ENCODE results near the gene RNF40. TPM values are rescaled to one million over a fixed set of nuclear protein-coding genes. Genes with fewer than 3 reads are reported as not detected.
A peak's percentile ranks its signal among the peaks of the same experiment; 100 is the strongest.

Gene RNF40
- total RNA-seq, 1 donor from 2014 or later: 115 TPM

DNA sequence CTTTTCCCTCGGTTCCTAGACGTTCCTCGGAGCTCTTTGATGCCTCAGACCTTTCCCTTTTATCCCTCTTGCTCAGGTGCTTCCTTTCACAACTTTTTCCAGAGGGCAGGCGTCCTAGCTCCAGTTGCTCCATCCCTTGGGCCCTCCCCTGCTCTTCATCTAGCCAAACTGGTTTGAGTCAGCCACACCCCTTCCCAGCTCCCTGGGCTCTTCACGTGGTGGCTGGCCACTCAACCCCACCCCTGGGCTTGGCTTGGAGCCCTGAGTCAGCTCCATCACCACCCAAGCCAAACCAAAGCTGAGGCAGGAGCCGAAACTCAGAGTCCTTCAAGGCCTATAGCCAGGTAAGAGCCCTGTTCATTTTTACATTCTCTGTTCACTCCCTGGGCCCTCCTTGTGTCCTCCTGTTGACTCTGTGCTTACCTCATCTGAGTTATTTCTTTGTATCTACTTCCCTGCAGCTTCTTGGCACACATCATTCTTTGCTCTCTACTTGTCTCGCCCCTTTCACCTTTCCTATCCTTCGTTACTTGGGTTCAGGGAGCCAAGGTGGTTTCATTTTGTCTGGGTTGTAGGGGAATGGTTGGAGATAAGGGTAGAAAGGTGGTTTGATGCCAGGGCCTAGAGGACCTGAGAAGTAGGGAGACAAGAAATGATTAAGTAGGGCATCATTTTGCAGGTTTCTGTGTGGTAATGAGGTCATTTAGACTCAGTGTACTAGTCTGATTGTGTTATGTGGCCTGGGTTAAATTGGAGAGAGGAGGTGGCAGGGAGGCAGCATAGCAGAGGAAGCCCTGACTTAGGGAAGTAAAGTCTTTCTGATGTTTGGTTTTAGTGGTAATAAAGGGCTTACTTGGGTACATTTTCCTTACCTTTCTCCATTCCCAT, 21.5 kb upstream of the RNF40 start:
- no peak for DNase-seq (ENCODE audit: extremely low read depth, low read depth, low spot score)

DNA sequence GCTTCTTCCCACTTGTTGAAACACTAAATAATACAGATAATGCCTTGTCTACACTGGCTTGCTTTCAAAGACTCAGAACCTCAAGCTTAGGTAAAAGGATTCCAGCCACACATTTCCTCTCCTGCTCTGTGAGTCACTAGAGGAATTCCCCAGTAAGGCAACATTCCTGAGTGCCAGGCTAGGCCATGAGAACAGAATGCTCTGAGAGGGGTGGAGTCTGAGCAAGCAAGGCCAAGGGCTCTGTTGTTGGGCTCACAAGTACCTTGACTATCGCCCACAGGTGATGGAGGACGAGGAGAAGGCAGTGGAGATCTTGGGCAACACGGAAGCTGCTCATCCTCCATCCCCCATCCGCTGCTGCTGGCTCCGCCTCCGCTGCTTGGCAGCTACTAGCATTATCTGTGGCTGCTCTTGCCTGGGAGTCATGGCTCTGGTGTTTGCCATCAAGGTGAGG, 20.6 kb upstream of the RNF40 start:
- peak; percentile 78 for DNase-seq (ENCODE audit: extremely low read depth, low read depth, low spot score)

DNA sequence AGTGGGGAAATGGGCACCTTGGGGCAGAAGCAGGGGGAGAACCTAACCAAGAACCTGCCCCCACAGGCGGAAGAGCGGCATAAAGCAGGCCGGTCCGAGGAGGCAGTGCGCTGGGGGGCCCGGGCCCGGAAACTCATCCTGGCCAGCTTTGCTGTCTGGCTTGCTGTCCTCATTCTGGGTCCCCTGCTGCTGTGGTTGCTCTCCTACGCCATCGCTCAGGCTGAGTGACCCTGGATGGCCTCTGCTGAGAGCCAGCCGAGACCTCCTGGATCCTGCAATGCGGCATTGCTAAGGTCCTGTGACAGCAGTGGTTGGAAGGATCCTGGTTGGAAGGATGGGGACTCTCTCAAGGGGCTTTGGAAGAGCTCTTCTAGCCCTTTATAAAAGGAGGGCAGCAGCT, 18.4 kb upstream of the RNF40 start:
- no peak for DNase-seq (ENCODE audit: extremely low read depth, low read depth, low spot score)

DNA sequence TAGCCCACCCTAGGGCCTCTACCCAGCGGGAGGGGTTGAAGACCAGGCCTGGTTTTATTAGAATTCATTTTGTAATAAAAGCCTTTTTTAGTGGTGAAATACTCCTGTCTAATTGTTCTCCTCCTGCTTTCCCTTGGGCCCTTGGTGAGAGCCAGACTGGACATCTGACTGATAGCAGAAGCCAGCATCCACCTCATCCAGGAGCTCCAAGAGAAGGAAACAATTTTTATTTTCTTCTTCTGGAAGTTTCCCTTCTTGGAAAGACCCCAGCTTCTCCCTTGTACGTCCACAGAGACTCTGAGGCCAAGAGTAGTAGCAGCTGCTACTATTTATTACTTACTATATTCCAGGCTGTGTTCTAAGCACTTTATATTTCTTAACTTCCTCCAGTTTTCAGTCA, 17.9 kb upstream of the RNF40 start:
- no peak for DNase-seq (ENCODE audit: extremely low read depth, low read depth, low spot score)

DNA sequence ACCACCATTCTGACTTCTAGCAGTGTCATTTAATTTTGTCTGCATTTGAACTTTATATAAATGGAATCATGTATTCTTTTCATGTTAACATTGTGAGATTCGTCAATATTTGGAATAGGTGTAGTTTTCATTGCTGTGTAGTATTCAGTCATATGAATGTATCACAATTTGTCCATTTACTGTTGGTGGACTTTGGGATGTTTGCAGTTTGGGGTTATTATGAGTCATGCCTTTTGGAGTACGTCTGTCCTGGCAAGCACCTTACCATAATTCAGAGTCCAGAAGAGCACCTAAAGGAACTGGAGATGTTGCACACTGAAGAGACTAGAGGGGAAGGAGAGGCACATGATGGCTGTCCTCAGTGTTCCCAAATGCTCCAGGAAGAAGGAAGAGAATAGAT, 17.0 kb upstream of the RNF40 start:
- DNase-seq (ENCODE audit: extremely low read depth, low read depth, low spot score): no peak

DNA sequence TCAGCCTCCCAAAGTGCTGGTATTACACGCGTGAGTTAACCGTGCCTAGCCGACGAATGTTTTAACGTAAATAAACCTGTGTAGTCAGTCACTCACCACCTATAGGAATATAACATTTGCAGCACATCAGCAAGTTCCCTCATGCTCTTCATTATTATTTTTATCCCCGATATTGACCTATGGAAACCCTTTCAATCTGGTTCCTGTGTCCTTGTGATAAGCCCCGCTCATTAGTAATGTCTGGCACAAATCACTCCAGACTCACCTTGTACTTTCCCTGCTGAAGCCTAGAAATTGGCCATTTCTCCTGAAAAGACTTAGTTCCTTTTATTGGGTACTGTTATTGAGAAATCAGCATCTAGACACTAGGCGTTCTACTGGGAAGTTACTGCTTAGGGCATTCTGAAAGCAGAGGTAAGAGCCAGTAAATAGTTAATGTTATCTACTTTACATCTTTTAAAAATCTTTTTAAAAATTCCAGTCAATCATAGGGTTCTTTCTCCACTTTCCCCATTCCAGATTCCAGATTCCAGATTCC, 15.4 kb upstream of the RNF40 start:
- no peak for DNase-seq (ENCODE audit: extremely low read depth, low read depth, low spot score)

DNA sequence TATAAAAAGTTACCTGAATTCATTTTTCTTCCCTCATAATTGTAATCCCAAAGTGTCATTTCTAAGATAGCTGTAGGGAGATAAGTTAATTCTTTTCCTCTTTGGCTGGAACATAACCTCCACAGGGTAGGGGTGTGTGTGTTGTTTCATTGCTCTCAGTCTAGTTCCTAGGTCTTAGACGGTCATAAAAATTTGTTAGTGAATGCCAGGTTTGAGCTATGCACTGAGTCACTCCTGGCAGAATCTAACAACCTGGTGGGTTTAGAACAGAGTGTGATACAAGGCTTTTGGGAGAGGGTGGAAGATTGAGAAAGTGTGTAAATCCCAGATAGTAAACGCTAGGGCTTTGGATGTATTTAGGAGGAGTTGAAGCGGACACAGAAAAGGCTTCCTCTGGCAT, 14.8 kb upstream of the RNF40 start:
- no peak for DNase-seq (ENCODE audit: extremely low read depth, low read depth, low spot score)

DNA sequence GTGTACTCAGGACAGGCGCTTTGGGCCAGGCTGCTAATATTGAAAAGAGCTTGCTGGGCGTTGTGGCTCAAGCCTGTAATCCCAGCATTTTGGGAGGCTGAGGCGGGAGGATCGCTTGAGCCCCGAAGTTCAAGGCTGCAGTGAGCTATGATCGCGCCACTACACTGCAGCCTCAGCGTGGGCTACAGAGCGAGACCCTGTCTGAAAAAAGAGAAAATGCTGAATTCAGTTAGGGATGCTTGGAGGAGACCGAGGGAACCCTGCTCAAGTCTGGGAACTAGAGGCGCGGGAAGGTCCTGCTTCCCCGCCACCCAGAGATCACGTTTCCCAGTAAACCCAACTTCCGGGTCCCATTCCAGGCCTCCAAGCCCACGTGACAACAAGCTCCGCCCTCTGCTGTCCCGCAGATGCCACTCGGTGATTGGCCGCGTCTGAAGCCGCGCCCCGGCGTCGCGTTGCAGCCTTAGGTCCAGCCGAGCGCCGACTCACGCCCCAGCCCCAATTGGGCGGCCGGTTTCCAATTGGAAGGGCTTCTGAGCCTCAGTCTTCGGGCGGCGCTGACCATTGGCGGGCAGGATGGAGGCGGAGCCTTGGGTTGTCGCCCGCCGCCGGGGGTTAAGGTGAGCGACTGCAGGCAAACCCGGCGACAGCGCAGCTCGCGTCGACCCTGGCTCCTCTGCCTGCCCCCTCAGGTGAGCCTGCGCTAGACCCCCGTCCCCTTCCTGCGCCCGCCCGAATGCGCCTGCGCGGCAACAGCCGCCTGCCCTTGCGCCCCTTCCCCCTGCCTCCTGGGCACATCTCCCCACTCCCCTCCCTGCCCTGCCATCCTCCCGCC, 14.1 kb upstream of the RNF40 start, which contains the start of gene PHKG2:
TSS of gene PHKG2 (plus strand) at position 627 of the 835 bp plus-strand sequence. CDS start 396 bp downstream, outside the sequence.
- DNase-seq (ENCODE audit: extremely low read depth, low read depth, low spot score): peak; percentile 88

DNA sequence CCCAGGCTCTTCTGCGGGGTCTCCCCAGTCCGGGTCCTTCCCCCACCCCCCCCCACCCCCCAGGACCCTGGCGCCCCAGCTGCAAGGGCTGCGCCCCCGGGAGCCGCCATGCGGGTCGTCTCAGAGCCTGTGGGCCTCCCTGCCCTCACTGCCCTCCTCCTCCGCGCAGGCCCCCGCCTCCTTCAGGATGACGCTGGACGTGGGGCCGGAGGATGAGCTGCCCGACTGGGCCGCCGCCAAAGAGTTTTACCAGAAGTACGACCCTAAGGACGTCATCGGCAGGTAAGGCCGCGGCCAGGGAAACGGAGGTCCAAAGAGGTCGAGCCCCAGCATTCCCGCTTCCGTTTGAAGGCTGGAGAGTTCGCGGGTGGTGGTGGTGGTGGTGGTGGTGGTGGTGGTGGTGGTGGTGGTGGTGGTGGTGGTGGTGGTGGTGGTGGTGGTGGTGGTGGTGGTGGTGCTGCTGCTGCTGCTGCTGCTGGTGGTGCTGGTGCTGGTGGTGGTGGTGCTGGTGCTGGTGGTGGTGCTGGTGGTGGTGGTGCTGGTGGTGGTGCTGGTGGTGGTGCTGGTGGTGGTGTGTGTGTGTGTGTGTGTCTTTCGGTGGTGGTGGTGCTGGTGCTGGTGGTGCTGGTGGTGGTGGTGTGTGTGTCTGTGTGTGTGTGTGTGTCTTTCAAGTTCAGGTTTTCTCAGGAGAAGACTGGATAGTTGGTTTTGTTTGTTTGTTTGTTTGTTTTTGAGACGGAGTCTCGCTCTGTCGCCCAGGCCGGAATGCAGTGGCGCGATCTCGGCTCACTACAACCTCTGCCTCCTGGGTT, 13.3 kb upstream of the RNF40 start:
- no peak for DNase-seq (ENCODE audit: extremely low read depth, low read depth, low spot score)

DNA sequence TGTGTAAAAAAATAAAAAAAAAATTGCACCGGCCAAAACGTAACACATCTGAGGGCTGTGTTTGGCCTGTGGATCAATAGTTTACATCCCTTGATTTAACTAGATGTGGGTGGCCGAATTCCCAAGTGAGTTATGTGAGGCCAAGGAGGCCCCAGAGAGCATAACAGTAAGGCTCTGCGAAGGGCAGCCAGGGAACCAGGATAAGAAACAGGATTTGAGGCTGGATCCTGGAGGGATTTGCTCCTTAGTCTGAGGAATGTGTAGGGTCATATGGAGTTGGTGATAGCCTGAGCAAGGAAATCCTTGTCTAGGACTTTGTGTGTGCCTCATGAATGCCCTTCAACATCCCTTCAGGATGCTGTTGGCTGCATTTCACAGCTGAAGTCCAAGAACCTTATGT, 11.9 kb upstream of the RNF40 start:
- no peak for DNase-seq (ENCODE audit: extremely low read depth, low read depth, low spot score)

DNA sequence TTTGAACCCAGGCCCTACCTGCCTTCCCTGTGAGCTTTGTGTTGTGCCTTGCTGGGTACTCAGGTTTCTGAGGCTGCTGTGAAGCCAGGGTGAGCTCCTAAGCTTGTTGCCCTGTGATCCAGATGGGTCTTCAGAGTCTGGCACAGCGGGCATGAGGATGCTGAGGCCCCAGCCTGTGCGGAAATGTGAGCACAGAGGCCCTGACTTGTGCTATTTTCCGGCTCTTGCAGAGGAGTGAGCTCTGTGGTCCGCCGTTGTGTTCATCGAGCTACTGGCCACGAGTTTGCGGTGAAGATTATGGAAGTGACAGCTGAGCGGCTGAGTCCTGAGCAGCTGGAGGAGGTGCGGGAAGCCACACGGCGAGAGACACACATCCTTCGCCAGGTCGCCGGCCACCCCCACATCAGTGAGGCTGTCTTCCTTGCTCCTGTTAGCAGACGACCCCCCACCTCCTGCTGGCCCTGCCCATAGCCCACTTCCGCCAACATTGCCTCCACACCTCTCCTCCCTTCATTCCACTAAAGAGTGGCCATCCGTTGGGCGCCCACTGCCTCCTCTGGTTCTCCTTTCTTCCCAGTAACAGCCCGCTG, 11.2 kb upstream of the RNF40 start:
- DNase-seq (ENCODE audit: extremely low read depth, low read depth, low spot score): no peak

DNA sequence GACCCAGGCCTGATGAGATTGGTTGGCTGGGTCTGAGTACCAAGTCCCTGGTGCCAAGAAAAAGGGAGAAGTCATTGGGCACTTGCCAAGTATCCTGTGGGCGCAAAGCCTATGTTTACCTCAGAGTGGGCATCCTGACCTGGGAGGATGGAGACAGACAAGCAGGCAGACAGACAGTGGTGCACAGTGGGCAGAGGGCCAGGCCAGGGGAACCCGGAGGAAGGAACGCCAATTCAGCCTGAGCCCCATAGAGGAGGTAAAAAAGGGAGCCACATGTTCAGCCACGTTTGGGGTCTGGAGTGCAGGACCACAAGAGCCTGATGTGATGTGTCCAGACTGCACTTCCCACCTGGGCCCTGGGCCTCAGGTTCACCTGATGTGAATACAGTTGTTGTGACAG, 8.5 kb upstream of the RNF40 start:
- DNase-seq (ENCODE audit: extremely low read depth, low read depth, low spot score): no peak

DNA sequence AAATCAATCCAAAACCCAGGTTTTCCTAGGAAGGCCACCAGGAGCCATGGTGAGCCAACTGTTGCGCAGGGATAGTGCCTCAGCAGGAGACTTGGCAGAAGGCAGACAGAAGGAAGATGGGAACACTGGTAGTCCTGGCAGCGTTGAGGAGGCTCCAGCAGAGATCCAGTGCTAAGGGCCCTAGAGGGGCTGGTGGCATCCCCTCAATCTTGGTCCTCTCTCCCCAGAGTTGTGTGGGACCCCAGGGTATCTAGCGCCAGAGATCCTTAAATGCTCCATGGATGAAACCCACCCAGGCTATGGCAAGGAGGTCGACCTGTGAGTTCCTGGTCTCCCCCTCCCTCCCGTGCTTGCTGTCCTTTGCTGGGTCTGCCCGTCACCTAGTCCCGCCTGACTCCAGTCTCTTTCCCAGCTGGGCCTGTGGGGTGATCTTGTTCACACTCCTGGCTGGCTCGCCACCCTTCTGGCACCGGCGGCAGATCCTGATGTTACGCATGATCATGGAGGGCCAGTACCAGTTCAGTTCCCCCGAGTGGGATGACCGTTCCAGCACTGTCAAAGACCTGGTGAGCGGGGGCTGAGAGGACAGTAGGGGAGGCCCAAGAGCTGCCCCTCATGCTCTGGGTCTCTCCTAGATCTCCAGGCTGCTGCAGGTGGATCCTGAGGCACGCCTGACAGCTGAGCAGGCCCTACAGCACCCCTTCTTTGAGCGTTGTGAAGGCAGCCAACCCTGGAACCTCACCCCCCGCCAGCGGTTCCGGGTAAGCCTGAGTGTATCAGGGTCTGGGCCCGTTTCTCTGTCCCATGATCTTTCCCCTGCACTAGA, 6.0 kb upstream of the RNF40 start:
- DNase-seq (ENCODE audit: extremely low read depth, low read depth, low spot score): no peak

DNA sequence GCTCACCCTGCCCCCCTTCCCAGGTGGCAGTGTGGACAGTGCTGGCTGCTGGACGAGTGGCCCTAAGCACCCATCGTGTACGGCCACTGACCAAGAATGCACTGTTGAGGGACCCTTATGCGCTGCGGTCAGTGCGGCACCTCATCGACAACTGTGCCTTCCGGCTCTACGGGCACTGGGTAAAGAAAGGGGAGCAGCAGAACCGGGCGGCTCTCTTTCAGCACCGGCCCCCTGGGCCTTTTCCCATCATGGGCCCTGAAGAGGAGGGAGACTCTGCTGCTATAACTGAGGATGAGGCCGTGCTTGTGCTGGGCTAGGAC, 5.4 kb upstream of the RNF40 start:
- DNase-seq (ENCODE audit: extremely low read depth, low read depth, low spot score): no peak

DNA sequence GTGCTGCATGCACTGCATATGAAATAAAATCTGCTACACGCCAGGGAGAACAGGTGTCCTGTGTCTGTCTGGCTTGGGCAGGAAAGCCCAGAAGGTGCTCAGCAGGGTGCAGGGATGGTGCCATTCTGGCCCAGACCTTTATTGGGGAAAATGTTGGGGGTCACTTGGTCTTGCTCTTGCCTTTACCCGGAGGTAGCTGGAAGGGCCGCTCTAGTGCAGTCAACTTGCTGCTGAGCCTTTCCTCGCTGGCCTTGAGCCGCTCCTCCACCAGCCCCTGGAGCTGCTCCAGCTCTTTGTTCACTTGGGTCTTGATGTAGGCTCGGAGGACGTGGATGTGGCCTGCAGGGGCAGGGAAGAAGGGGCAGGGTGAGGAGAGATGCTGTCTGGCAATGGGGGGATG, 4.8 kb upstream of the RNF40 start:
- DNase-seq (ENCODE audit: extremely low read depth, low read depth, low spot score): no peak

DNA sequence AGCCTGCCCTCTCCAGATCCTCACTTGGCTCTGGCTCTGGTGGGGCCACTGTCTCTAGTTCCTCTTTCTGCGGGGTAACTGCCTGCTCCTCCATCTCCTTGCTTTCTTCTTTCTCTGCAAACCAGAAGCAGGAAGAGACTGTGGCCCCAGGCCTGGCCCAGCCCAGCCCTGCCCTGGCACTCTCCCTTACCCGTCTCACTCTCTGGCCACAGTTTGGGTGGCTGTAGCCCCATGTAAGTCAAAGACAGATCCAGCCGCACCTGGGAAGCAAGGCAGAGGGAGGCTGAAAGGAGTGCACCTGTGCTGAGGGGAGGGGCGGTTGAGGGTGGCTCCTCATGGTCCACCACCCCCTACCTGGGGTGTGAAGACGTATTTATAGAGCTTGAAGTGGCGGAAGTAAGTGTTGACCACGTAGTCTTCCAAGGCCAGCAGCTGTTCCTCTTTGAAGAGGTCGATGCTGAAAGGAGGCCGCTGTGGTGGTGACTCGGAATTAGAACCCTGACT, 3.1 kb upstream of the RNF40 start:
- no peak for DNase-seq (ENCODE audit: extremely low read depth, low read depth, low spot score)

DNA sequence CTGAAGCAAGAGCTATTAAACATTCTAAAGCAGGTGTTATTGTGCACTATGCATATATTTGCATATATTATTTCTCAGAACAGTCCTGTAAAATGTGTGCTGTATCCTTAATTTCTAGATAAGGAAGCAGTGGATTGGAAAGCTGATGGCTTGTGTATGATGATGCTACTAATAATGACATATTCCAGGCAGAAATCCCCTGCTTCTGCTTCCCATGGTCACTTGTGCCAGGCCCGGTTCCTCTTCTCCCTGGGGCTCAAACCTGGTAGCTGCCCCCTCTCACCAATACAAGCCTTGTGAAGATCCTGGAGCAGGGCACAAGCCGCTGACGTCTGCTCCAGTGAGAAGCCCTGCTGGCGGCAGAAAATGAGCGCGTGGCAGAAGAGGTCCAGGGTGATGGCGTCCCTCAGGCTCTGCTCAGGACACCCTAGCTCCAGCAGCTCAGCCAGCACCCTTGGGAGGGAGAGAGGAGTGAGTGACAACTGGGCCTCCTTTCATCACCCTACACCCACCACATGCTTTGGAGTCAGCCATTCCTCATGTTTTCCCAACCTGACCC, 2.0 kb upstream of the RNF40 start:
- no peak for DNase-seq (ENCODE audit: extremely low read depth, low read depth, low spot score)

DNA sequence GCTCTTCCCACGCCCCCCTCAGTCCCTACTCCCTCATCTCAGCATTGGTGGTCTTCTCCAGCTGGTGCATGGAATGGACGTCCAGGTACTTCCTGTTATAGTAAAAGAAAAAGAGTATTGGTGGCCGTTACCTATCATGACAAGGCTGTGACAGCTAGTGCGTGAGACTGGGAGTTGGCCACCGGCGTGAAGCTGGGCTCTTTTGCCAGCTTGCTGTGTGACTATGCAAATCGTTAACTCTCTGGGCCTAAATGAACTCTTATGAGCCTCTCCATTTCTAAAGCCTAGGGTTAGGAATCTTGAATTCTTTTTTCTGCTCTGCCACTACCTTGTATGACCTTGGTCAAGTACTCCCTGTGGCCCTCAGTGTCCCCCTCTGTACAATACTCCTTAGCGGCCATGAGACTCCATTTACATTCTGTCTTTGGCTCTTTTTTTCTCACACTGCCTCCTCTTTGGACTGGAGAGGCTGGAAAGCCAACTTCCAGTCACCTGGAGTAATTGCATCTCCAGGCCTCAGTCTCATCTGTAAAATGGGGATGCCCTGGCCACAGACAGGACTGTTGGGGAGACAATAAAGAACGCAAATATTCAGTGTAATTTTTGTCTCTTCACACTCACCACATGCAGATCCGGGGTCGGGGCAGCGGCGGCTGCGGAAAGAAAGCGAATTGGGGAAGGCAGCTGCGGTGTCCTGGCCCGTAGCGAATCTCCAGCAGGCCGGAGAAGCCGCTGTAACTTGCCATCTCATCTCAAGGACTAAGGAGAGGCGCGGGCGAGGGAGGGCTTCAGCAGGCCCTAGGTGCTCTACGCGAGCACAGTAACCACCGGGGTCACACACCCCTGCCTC, 1.3 kb upstream of the RNF40 start:
- DNase-seq (ENCODE audit: extremely low read depth, low read depth, low spot score): no peak
